Measurements from ENCODE around the gene PDLIM1. TPM values are rescaled to one million over a fixed set of nuclear protein-coding genes. Genes with fewer than 3 reads are reported as not detected.
A peak's percentile ranks its signal among the peaks of the same experiment; 100 is the strongest.

The PDLIM1 gene
- total RNA-seq, 1 experiment from 2014 or later: 98.1 TPM

DNA sequence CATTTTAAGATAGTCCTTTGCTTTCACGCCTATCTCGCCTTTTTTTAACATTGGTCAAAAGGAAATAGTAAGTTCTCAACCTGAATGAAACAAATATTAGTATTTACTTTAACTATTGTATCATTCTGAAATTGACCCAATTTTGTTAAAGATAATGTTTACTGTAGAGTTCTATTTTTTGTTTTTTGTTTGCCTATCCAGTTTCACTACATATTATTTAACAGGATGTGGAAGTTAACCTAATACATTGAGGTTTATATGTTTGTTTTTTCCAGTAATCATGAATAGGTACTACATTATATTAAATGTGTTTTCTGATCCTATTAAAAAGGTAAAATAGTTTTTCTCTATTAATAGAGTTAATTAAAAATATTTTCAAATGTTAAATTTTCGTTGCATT is 70.3 kb downstream of the PDLIM1 start:
- peaks cover 8% of the 10 kb centered on the region for H3K4me1 Mint-ChIP-seq (ENCODE audit: insufficient read depth, unreplicated experiment)

GRCh38 chr10:95217476-95217875 is 73.3 kb downstream of the PDLIM1 start:
- peak; percentile 16 for DNase-seq (ENCODE audit: unreplicated experiment)
- Mint-ChIP-seq H3K4me3 (ENCODE audit: unreplicated experiment) (no peak overlapping the region), H3K9me3 (ENCODE audit: unreplicated experiment) (no peaks in the 10 kb centered on the region), H3K27me3 (ENCODE audit: insufficient read depth, unreplicated experiment) (no peaks in the 10 kb centered on the region), H3K4me1 (ENCODE audit: insufficient read depth, unreplicated experiment) (peaks cover 21% of the 10 kb centered on the region), H3K27ac (ENCODE audit: low read depth, unreplicated experiment) (no peak overlapping the region), H3K36me3 (ENCODE audit: insufficient read depth, unreplicated experiment) (no peaks in the 10 kb centered on the region)
- CTCF ChIA-PET: interaction anchor here (0.7 to 1.1 kb wide), 2 partner anchors 29 to 147 kb away, joined by 3 read pairs; no protein-coding TSS in a partner anchor
- intact Hi-C loops (cut with micrococcal nuclease): no loop called here
- POLR2A ChIA-PET: no interaction called here
- BruUV-seq (replicated peaks): no TSS peak
- no peak for TF ChIP-seq CTCF (IDR thresholded peaks at IDR 0.05; ENCODE audit: unreplicated experiment)

More for the DNA sequence above, 70.3 kb downstream of the PDLIM1 start:
- ChIA-PET CTCF (no interaction called here), POLR2A (no interaction called here)
- BruUV-seq (replicated peaks): no TSS peak
- DNase-seq (ENCODE audit: unreplicated experiment): no peak
- intact Hi-C loops (cut with micrococcal nuclease): no loop called here
- no peak overlapping the region for H3K4me3 Mint-ChIP-seq (ENCODE audit: unreplicated experiment)
- no peaks in the 10 kb centered on the region for H3K27me3 Mint-ChIP-seq (ENCODE audit: insufficient read depth, unreplicated experiment)
- H3K27ac Mint-ChIP-seq (ENCODE audit: low read depth, unreplicated experiment): no peak overlapping the region
- no peaks in the 10 kb centered on the region for H3K9me3 Mint-ChIP-seq (ENCODE audit: unreplicated experiment)
- H3K36me3 Mint-ChIP-seq (ENCODE audit: insufficient read depth, unreplicated experiment): no peaks in the 10 kb centered on the region
- TF ChIP-seq CTCF (IDR thresholded peaks at IDR 0.05; ENCODE audit: unreplicated experiment): no peak

GRCh38 chr10:95214793-95215192 is 76.0 kb downstream of the PDLIM1 start:
- no peaks in the 10 kb centered on the region for H3K9me3 Mint-ChIP-seq (ENCODE audit: unreplicated experiment)
- BruUV-seq (replicated peaks): no TSS peak
- no peak for TF ChIP-seq CTCF (IDR thresholded peaks at IDR 0.05; ENCODE audit: unreplicated experiment)
- H3K27me3 Mint-ChIP-seq (ENCODE audit: insufficient read depth, unreplicated experiment): no peaks in the 10 kb centered on the region
- H3K36me3 Mint-ChIP-seq (ENCODE audit: insufficient read depth, unreplicated experiment): peaks cover 5% of the 10 kb centered on the region
- DNase-seq (ENCODE audit: unreplicated experiment): peak; percentile 43
- no peak overlapping the region for H3K4me3 Mint-ChIP-seq (ENCODE audit: unreplicated experiment)
- H3K4me1 Mint-ChIP-seq (ENCODE audit: insufficient read depth, unreplicated experiment): peaks cover 21% of the 10 kb centered on the region
- POLR2A ChIA-PET: no interaction called here
- H3K27ac Mint-ChIP-seq (ENCODE audit: low read depth, unreplicated experiment): no peak overlapping the region
- CTCF ChIA-PET: interaction anchor here (0.9 to 2.8 kb wide), 4 partner anchors 13 to 147 kb away, joined by 4 to 13 read pairs (median 6); no protein-coding TSS in a partner anchor
- intact Hi-C loops (cut with micrococcal nuclease): no loop called here

GRCh38 chr10:95214369-95214768 is 76.4 kb downstream of the PDLIM1 start:
- peaks cover 5% of the 10 kb centered on the region for H3K36me3 Mint-ChIP-seq (ENCODE audit: insufficient read depth, unreplicated experiment)
- ChIA-PET POLR2A (no interaction called here), CTCF (interaction anchor here (0.9 to 2.8 kb wide), 4 partner anchors 12 to 159 kb away, joined by 3 to 13 read pairs (median 5); no protein-coding TSS in a partner anchor)
- no peak for TF ChIP-seq CTCF (IDR thresholded peaks at IDR 0.05; ENCODE audit: unreplicated experiment)
- intact Hi-C loops (cut with micrococcal nuclease): no loop called here
- no peaks in the 10 kb centered on the region for H3K9me3 Mint-ChIP-seq (ENCODE audit: unreplicated experiment)
- no TSS peak for BruUV-seq (replicated peaks)
- DNase-seq (ENCODE audit: unreplicated experiment): no peak
- peaks cover 21% of the 10 kb centered on the region for H3K4me1 Mint-ChIP-seq (ENCODE audit: insufficient read depth, unreplicated experiment)
- H3K4me3 Mint-ChIP-seq (ENCODE audit: unreplicated experiment): no peak overlapping the region
- H3K27me3 Mint-ChIP-seq (ENCODE audit: insufficient read depth, unreplicated experiment): no peaks in the 10 kb centered on the region
- no peak overlapping the region for H3K27ac Mint-ChIP-seq (ENCODE audit: low read depth, unreplicated experiment)

Measured in MCF 10A (cell line).